NCI-H1930 (cell line): ENCODE measurements around the gene LARGE2.

Experiments
- DNase-seq, 2 experiments: peaks; one replicate each; lab custom pipeline; 2025; lab: John Stamatoyannopoulos, UW

Gene LARGE2

GRCh38 chr11:45961751-45962240, 39.3 kb downstream of the LARGE2 start:
- DNase-seq: no peak

GRCh38 chr11:45964911-45965389, 42.5 kb downstream of the LARGE2 start:
- DNase-seq: peak; percentile 57 to 69

- no peak for DNase-seq
These were observed 45.0 kb downstream of the LARGE2 start for GRCh38 chr11:45967506-45967905.

DNA sequence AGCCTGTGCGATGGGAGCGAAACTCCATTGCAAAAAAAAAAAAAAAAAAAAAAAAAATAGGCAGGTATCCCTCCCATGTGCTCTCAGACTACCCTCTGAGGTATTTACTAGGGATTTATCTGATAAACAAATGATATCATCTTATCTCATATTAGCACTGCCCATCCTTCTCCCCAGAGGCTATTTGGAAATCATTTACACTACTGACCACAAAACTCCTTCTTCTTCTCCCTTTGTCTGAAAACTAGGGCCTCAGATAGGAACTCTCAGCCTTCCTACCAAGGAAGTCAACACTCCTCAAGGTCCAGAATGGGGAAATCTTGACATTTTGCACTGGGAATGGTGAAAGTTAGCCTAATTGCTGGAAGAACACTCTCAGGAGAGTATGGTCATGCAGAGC, 46.4 kb downstream of the LARGE2 start:
- DNase-seq: no peak

GRCh38 chr11:45973601-45974000, 51.1 kb downstream of the LARGE2 start:
- DNase-seq: no peak

- no peak for DNase-seq
These were observed 52.4 kb downstream of the LARGE2 start for GRCh38 chr11:45974806-45975205.
